SK-N-MC (cell line): ENCODE measurements around the gene ZNF732.

Source experiments
- EZH2 ChIP-seq: fragments of 200-600 bp; sonication (generic); IDR thresholded peaks from one replicate; pipeline ENCODE4 v1.6.1; 2017; ENCODE audit warnings: antibody characterized with exemption
- FOXP2 ChIP-seq: optimal IDR thresholded peaks from 2 replicates; pipeline ENCODE3; 2011; ENCODE audit warnings: mild to moderate bottlenecking, moderate library complexity; ENCODE audit not compliant: insufficient read depth; ENCODE audit errors: extremely low read length, control extremely low read depth
- POLR2AphosphoS5 ChIP-seq: IDR thresholded peaks from 2 replicates; pipeline ENCODE4 v1.6.1; 2012; ENCODE audit warnings: mild to moderate bottlenecking, low read depth, low read length, borderline replicate concordance

- TF ChIP-seq POLR2AphosphoS5 (no peak), EZH2 (no peak), FOXP2 (no peak)
Measured at GRCh38 chr4:223913-224497, 81.3 kb downstream of the ZNF732 start.
